Fibroblast of skin of right quadriceps (primary cell): ENCODE data around the gene RPL11.
A peak's percentile ranks its signal among the peaks of the same experiment; 100 is the strongest.
"Not testable (repeated sequence)": the region's sequence is repeated elsewhere in the genome, so short reads cannot be mapped to it uniquely, and the experiment has no call there.

ENCODE experiments used
- DNase-seq: peaks from one replicate; pipeline ENCODE4 v3.0.0-alpha.2; 2013

The RPL11 gene

GRCh38 chr1:23691499-23692307, at the start of gene RPL11:
Gene RPL11, plus strand, starts transcription at chr1:23691806. Its CDS starts 18 bp downstream, at chr1:23691824.
- DNase-seq: peak; percentile 96

GRCh38 chr1:23643736-23644554, 47.7 kb upstream of the RPL11 start:
- no peak for DNase-seq

DNA sequence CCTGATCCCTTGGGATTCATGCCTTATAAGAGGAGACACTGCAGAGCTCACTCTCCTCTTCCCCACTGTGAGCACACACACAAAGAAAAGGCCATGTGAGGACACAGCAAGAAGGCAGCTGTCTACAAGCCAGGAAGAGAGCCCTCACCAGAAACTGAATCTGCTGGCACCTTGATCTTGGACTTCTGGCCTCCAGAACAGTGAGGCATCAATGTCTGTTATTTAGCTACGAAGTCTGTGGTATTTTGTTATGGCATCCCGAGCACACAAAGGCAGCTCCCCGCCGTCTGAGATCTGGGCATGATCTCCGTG, 47.1 kb upstream of the RPL11 start:
- no peak for DNase-seq

DNA sequence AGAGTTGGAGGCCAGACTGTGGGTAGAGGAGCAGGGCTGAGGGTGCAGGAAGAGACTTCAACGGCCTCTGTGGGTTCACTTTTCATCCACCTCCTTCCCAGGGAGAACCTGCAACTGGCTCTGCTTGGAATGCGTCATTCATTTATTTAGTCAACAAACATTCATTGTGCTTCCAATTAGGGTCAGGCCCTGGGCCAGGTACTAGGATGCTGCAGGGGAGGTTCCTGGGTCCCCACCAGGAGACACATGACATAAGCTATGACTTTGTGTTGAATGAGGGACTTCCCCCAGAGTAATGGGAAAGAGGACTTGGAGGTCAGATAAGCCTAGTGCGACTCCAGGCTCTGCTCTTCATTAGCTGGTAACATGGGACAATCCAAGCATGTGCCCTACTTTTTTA, 46.3 kb upstream of the RPL11 start:
- no peak for DNase-seq

DNA sequence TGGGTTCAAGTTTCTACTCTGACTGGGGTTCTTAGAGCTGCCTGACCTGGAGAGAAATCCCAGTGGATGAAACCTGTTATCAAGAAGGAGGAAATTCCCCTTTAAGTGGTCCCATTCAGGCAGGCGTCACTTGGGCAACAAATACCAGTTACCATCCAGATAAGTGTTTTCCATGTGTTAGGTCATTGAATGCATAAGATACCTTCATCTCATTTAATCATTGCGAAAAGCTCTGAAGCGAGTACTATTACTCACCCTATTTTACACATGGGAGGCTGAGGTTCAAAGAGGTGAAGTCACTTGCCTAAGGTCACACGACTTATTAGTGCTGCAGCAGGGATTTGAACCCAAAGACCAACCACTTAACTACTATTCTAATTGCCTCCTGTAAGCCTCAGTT, 45.5 kb upstream of the RPL11 start:
- DNase-seq: no peak

GRCh38 chr1:23646541-23646940, 45.1 kb upstream of the RPL11 start:
- no peak for DNase-seq

GRCh38 chr1:23648576-23648975, 43.0 kb upstream of the RPL11 start:
- no peak for DNase-seq

GRCh38 chr1:23649157-23649556, 42.4 kb upstream of the RPL11 start:
- not testable (repeated sequence) for DNase-seq

DNA sequence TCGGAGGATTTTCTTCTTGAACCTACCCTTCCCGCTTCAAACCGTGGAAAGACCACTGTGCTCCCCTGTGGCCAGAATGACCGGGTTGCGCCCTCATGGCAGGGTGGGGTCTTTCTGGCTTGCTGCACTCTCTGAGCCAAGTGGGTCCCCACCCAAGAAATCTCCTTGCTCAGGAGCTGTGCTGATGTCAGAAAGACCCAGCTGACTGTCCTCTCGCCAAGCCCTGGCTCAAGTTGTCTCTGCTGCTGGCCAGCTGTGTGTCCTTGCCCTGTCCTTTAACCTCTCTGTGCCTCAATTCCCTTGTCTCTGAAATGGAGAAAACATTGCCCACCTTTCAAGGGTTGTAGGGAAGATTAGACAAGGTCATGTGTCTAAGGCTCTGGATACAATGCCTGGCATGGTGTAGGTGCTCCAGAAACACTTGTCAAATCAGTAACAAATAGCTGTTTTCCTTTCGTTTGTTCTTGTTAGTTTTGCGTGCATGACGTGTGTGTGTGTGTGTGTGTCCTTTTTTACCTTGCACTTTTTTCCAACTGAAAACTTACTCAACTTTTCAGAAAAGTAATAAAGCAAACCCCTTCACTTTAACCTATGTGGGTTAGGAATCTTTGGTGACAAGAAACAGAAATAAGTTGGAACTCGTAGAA, 41.1 kb upstream of the RPL11 start:
- no peak for DNase-seq

DNA sequence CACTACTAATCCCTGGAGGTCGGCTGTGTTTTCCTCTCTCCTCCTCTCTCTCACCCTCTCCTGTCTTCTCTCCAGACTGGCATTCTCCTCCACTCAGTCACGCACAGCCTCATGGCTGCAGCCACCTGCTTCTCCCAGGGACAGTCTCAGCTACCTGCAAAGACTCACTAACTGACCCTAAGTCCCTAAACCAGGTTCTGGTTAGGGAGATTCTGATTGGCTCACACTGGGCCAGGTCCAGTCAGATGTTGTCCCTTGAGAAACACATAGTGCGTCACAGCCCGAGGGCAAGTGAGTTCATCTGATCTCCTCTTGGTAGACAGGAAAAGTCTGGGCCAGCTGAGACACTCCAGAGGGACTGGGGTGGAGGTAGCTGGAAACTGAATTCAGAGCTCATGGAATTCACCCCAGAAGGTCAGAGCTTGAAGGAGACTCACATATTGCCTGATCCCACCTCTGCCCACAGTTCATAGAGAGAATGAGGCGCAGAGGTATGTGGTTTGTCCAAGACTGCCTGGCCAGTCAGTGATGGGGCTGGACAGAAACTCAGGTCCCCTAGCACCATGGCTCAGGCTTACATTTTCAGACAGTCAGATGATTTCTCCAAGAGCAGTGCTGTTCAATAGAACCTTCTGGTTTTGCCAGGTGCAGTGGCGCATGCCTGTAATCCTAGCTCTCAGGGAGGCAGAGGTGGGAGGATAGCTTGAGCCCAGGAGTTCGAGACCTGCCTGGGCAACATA, 40.4 kb upstream of the RPL11 start:
- no peak for DNase-seq

DNA sequence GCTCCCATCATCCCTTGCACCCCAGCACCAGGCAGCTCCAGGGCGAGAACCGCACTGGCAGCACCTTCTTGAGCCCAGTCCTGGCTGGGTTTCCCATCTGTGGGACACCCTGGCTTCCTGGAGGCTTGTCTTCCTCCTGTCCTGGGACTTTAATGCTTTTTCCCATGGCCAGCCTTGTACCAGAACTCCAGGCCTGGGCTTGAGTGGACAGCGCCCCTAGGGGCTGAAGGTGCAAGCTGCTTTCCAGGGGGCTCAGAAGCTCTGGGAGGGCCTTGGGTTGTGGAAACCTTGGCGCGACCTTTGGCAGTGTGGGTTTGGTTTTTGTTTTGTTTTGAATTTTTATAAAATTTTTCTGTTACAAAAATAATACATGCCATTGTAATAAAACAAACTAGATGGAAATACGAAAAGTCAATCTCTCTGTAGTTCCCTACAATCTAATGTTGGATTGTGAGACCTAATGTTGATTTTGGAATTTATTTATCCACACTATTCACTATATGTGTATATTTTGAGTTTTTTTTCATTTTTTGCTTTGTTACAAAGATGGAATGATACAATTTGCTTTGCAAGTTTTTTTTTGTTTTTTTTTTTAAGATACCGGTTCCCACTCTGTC, 33.8 kb upstream of the RPL11 start:
- DNase-seq: peak; percentile 31

DNA sequence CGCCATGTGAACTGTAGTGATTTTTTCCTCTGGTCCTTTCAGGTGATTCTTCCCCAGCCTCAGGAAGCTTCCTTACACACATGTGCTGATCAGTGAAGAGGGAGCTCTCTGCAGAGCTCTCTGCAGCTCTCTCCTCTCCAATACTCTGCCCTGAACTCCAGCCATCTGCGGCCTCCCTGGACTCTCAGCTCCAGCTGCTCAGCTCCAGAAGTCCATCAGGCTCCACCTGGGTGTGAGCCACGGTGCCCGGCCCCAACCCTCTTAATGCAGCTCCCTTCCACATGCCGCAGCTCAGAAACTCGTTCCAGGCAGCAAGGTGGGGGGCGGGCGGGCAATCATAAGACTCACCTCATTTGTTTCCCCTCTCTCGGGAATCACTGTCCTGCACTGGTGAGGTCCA, 30.9 kb upstream of the RPL11 start:
- no peak for DNase-seq

DNA sequence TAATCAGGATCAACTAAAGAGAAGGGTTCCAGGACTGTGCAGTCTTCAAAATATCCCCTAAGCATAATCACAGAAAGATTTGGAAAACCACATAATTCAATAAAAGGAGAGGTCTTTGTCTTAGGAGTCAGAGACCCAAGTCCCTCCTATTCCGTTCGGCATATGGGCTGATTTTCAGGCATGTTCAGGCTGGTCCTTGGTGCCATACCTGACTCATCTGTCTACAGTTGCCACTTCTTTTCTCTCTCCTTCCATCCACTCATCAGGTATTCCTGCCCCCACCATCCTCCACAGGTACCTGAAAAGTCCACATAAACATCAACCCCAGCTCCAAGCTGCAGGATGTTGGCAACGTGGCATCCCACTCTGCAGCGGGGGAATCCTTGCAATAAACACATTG, 29.7 kb upstream of the RPL11 start:
- no peak for DNase-seq

DNA sequence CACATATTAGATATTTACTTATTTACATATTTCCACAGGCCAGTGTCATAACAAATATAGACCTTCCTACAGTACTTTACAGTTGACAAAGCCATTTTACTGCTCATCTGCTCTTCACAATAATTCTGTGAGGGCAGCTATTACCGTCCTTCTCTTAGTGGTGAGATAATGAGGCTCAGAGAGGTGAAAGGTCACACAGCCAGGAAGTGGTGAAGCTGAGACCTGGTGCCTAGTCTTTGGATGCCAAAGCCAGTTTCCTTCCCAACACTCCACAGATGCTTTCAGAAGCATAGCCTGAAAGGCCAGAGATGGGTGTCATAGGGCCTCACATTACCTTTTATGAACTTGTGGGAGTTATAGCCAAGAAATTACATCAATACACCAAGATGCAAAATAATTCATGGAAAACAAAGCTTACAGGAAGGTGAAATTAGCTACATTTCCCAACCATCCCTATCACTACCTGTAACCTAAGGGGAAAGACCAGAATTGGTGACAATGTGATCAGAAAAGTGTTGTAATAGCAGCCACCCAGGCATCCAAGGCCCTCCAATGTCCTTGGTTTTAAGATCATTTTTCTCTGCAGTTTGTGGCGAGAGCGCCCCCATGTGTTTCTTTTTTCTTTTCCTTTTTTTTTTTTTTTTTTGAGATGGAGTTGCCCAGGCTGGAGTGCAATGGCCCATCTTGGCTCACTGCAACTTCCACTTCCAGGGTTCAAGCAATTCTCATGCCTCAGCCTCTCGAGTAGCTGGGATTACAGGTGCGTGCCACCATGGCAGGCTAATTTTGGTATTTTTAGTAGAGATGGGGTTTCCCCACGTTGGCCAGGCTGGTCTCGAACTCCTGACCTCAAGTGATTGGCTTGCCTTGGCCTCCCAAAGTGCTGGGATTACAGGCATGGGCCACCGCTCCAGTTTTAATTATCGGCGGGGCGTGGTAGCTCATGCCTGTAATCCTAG, 26.5 kb upstream of the RPL11 start:
- peak; percentile 28 for DNase-seq

GRCh38 chr1:23667411-23667810, 24.2 kb upstream of the RPL11 start:
- DNase-seq: no peak

DNA sequence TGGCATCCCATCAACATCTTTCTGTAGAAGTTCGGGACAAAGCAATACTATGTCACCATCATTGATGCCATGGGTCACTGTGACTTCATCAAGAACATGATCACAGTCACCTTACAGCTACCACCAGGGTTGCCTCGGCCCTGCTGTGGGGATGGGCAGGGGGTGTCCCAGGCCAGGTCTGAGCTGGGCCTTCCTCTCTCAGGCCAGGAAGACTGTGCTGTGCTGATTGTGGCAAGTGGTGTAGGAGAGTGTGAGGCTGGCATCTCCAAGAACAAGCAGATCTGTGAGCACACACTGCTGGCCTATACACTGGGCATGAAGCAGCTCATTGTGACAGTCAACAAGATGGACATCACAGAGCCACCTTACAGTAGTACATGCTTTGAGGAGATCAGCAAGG, 20.9 kb upstream of the RPL11 start:
- DNase-seq: no peak

- peak; percentile 36 for DNase-seq
These were observed 18.4 kb upstream of the RPL11 start for GRCh38 chr1:23673086-23673813.

GRCh38 chr1:23679815-23680214, 11.8 kb upstream of the RPL11 start:
- DNase-seq: no peak

DNA sequence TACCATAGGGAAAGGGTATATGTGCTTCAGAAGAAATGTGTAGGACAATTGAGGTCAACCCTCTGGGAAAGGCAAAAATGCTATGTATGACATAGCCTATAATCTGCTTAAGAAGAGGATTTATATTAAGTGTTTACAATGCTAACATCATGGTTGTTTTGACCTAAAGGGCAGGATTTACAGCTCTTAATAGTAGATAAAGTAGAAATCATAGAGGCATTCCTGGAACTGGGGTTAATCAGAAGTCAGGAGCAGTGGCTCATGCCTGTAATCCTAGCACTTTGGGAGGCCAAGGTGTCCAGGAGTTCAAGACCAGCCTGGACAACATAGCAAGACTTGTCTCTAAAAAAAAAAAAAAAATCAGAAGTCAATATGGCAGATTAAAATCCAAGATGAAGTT, 8.7 kb upstream of the RPL11 start:
- DNase-seq: no peak

DNA sequence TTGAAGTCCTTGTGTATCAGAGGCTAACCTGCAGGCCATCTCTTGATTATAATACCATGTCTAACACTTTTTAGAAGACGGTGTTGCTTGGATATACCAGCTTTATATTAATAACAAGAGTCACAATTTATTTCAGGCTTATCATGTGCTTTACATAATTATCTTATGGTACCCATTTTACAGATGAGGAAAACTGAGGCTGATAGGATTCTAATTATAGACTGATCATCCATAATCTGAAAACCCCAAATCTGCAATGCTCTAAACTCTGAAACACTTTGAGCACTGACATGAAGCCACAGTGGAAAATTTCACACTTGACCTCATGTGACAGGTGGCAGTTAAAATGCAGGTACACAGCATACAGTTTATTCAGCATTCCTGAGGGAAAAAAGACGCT, 7.2 kb upstream of the RPL11 start:
- DNase-seq: no peak

- DNase-seq: not testable (repeated sequence)
These were observed 6.4 kb upstream of the RPL11 start for GRCh38 chr1:23685197-23685596.
